Tibial nerve (tissue), 4 donors: ENCODE results near the gene SPANXD.

ENCODE experiments used
- EP300 ChIP-seq, 2 donors: sonication (generic); formaldehyde crosslinking; IDR thresholded peaks; one replicate each; pipeline ENCODE4 v1.6.1; 2017; ENCODE audit warnings: antibody characterized with exemption in 2 of 2, mild to moderate bottlenecking in 1 of 2
- TF ChIP-seq, protein P1 (sequence below), 5 experiments: fragments of 200-600 bp in 3 of 5; fragments of 450-650 bp in 2 of 5; sonication (generic) in 3 of 5; IDR thresholded peaks; one replicate each; pipeline ENCODE4 v1.5.1; 2016 to 2019; ENCODE audit warnings: antibody characterized with exemption in 5 of 5, mild to moderate bottlenecking in 3 of 5, moderate library complexity in 2 of 5

DNA sequence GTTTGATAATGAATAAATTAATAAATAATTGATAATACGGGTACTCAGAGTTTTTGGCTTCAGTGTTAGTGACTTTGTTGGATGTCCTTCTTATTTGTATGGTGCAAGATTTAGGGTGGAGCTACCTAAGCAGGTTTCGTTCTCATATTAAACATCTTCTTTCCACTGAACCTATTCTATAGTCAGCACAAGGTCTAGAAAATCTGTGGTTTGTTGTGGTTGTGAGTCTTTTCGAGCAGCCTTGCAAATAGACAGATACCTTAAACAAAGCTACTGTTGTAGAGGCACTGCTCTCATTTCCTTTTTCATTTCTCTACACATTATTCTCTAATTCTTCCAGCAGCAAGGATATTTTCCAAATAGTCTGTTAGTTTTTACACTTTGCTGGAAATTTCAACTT lies 38.1 kb upstream of the SPANXD start:
- TF ChIP-seq, protein P1, sequence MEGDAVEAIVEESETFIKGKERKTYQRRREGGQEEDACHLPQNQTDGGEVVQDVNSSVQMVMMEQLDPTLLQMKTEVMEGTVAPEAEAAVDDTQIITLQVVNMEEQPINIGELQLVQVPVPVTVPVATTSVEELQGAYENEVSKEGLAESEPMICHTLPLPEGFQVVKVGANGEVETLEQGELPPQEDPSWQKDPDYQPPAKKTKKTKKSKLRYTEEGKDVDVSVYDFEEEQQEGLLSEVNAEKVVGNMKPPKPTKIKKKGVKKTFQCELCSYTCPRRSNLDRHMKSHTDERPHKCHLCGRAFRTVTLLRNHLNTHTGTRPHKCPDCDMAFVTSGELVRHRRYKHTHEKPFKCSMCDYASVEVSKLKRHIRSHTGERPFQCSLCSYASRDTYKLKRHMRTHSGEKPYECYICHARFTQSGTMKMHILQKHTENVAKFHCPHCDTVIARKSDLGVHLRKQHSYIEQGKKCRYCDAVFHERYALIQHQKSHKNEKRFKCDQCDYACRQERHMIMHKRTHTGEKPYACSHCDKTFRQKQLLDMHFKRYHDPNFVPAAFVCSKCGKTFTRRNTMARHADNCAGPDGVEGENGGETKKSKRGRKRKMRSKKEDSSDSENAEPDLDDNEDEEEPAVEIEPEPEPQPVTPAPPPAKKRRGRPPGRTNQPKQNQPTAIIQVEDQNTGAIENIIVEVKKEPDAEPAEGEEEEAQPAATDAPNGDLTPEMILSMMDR (IDR thresholded peaks at IDR 0.05), result no peak
- no peak for TF ChIP-seq EP300 (IDR thresholded peaks at IDR 0.05)
